ENCODE data around the gene HLA-A.

DNA sequence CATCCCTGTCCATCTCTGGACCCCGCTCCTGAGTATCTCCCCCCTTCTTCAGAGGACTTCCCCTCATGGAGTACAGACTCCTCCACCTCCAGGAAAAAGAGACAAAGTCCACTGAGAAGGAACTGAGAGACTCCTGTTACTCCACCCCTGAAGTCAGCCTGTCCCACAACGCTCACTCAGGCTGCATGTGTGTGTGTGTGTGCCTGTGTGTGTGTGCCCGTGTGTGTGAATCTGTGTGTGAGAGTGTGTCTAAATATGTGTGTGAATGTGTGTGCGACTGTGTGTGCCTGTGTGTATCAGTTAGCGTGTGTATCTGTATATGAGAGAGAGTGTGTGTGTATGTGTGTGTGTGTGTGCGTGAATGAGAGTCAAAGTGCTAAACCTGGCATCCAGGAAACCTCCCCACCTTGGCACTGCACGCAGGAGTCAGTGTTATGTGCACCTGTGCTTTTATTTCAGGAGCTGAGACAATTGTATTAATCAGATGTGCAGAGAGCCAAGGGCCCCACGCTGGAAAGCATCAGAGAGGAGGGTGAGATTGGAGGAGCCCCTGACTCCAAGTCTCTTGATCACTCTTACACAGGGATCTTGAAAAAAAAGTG, 39.0 kb downstream of the HLA-A start:
- TF ChIP-seq, protein P1, sequence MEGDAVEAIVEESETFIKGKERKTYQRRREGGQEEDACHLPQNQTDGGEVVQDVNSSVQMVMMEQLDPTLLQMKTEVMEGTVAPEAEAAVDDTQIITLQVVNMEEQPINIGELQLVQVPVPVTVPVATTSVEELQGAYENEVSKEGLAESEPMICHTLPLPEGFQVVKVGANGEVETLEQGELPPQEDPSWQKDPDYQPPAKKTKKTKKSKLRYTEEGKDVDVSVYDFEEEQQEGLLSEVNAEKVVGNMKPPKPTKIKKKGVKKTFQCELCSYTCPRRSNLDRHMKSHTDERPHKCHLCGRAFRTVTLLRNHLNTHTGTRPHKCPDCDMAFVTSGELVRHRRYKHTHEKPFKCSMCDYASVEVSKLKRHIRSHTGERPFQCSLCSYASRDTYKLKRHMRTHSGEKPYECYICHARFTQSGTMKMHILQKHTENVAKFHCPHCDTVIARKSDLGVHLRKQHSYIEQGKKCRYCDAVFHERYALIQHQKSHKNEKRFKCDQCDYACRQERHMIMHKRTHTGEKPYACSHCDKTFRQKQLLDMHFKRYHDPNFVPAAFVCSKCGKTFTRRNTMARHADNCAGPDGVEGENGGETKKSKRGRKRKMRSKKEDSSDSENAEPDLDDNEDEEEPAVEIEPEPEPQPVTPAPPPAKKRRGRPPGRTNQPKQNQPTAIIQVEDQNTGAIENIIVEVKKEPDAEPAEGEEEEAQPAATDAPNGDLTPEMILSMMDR (conservative IDR thresholded peaks at IDR 0.05 in 1 of 2, IDR thresholded peaks at IDR 0.05 in 1 of 2; ENCODE audit: extremely low read depth in 1 of 2, insufficient read depth in 1 of 2, low read depth in 1 of 2, low read length in 2 of 2) = no peak
- no peak for TF ChIP-seq EZH2 (IDR thresholded peaks at IDR 0.05; ENCODE audit: borderline replicate concordance, low read length)

Measured in mammary epithelial cell (primary cell).